ENCODE results near the gene RBBP5. TPM values are rescaled to one million over a fixed set of nuclear protein-coding genes. Genes with fewer than 3 reads are reported as not detected.
"Not testable (repeated sequence)": the region's sequence is repeated elsewhere in the genome, so short reads cannot be mapped to it uniquely, and the experiment has no call there.

RBBP5 gene
- total RNA-seq, 2 experiments from 2014 or later, result 14.8 to 15.6 TPM

DNA sequence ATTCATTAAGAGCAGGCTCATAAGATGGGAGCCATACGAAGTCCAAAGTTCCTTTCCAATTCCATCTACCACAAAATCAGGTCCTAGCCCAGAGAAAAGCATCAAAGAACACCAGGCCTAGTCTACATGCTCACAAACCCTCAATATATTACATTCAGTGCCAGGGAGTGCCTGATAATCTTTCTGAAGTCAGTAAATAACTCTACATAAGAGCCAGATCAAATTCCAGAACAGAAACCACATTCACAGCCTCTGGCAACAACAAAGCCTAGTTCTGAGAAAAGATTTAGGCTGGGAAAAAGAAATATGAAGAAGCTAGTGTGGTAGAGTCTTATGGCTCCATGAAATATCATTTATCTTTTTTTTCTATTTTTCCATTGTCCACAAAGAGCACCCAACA is 40.5 kb upstream of the RBBP5 start:
- Histone ChIP-seq H3K27me3 (ENCODE audit: control insufficient read depth in 1 of 2, insufficient read depth in 2 of 2, low read length in 2 of 2) (no peaks in the 10 kb centered on the region), H3K9me3 (ENCODE audit: control insufficient read depth in 1 of 2, insufficient read depth in 1 of 2, low read length in 2 of 2) (no peaks in the 10 kb centered on the region), H3K4me3 (ENCODE audit: low read length) (no peak overlapping the region), H3K4me1 (ENCODE audit: insufficient read depth, low read length) (no peaks in the 10 kb centered on the region), H3K27ac (ENCODE audit: low read depth in 1 of 2, low read length in 2 of 2) (no peak overlapping the region), H3K36me3 (ENCODE audit: insufficient read depth, low read length) (peaks cover 80% of the 10 kb centered on the region)
- ChIA-PET CTCF (no interaction called here), POLR2A (no interaction called here)
- H3K9me3 Mint-ChIP-seq, result peaks cover 3% of the 10 kb centered on the region
- intact Hi-C loops (cut with DNase I, micrococcal nuclease), result no loop called here
- TF ChIP-seq, protein P1, sequence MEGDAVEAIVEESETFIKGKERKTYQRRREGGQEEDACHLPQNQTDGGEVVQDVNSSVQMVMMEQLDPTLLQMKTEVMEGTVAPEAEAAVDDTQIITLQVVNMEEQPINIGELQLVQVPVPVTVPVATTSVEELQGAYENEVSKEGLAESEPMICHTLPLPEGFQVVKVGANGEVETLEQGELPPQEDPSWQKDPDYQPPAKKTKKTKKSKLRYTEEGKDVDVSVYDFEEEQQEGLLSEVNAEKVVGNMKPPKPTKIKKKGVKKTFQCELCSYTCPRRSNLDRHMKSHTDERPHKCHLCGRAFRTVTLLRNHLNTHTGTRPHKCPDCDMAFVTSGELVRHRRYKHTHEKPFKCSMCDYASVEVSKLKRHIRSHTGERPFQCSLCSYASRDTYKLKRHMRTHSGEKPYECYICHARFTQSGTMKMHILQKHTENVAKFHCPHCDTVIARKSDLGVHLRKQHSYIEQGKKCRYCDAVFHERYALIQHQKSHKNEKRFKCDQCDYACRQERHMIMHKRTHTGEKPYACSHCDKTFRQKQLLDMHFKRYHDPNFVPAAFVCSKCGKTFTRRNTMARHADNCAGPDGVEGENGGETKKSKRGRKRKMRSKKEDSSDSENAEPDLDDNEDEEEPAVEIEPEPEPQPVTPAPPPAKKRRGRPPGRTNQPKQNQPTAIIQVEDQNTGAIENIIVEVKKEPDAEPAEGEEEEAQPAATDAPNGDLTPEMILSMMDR (IDR thresholded peaks at IDR 0.05), result no peak
- ATAC-seq (ENCODE audit: poor library complexity), result no peak
- H3K4me1 Mint-ChIP-seq (ENCODE audit: low read depth), result peaks cover 6% of the 10 kb centered on the region
- no peak for DNase-seq
- H3K4me3 Mint-ChIP-seq, result no peak overlapping the region
- H3K27ac Mint-ChIP-seq, result no peak overlapping the region
- H3K36me3 Mint-ChIP-seq (ENCODE audit: low read depth), result peaks cover 97% of the 10 kb centered on the region
- no peaks in the 10 kb centered on the region for H3K27me3 Mint-ChIP-seq

DNA sequence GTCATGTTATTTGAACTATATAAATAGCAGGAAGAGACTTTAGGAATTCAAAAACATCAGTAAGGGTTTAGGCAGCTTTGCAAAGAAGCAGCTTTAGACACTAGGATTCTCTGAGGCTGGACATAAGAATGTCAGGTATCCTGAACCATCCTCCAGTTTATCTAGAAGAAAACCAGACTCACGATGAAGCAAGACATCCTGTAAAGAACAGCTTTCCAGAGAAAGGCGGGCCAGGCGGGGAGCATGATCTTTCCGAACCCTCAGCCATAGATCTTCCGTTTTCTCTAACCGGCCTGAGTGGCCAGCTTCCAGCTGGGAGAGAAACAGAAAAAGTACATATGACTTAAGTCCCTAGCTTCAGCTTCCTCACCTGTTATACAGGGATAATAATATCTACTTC is 39.3 kb upstream of the RBBP5 start:
- peaks cover 97% of the 10 kb centered on the region for H3K36me3 Mint-ChIP-seq (ENCODE audit: low read depth)
- H3K4me1 Mint-ChIP-seq (ENCODE audit: low read depth), result no peaks in the 10 kb centered on the region
- H3K4me3 Mint-ChIP-seq, result no peak overlapping the region
- H3K27me3 Mint-ChIP-seq, result no peaks in the 10 kb centered on the region
- Histone ChIP-seq H3K4me1 (ENCODE audit: insufficient read depth, low read length) (no peaks in the 10 kb centered on the region), H3K4me3 (ENCODE audit: low read length) (no peak overlapping the region), H3K27ac (ENCODE audit: low read depth in 1 of 2, low read length in 2 of 2) (no peak overlapping the region), H3K27me3 (ENCODE audit: control insufficient read depth in 1 of 2, insufficient read depth in 2 of 2, low read length in 2 of 2) (no peaks in the 10 kb centered on the region), H3K9me3 (ENCODE audit: control insufficient read depth in 1 of 2, insufficient read depth in 1 of 2, low read length in 2 of 2) (peaks cover under 1 to 2% of the 10 kb centered on the region in 2 experiments), H3K36me3 (ENCODE audit: insufficient read depth, low read length) (peaks cover 83% of the 10 kb centered on the region)
- no peak overlapping the region for H3K27ac Mint-ChIP-seq
- ATAC-seq (ENCODE audit: poor library complexity) (no peak), DNase-seq (no peak)
- peaks cover 3% of the 10 kb centered on the region for H3K9me3 Mint-ChIP-seq
- TF ChIP-seq, protein P1 (IDR thresholded peaks at IDR 0.05), result no peak
- POLR2A ChIA-PET, result no interaction called here
- intact Hi-C loops (cut with DNase I, micrococcal nuclease), result no loop called here
- CTCF ChIA-PET, result no interaction called here

DNA sequence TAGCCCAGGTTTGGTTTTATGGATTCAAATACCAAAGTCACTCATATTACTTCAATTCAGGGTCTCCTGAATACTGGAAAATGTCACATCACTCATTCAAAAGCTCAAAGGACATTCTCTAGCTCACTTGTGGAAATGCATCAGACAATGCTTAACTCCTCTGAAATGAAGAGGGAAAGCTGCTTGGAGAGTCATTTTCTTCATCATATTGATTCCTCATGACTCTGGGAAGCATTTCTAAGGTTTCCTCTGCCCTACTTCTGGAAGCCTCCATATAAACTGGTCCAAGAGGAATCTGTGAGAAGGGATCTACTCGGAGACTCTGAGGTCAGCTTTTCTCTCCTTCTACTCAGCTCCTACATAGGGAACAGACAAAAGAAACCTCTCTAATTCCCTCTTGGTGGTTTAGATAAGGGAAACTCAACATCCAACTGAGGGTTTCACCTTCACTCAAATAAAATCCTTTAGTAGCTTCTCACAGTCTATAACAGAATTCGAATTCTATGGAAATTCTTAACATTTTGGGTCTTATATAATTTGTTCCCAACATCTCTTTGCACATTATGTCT is 36.4 kb upstream of the RBBP5 start:
- intact Hi-C loops (cut with DNase I, micrococcal nuclease), result no loop called here
- ATAC-seq (ENCODE audit: poor library complexity) (no peak), DNase-seq (no peak)
- peaks cover 5% of the 10 kb centered on the region for H3K9me3 Mint-ChIP-seq
- H3K4me1 ChIP-seq (ENCODE audit: insufficient read depth, low read length), result no peaks in the 10 kb centered on the region
- ChIA-PET CTCF (no interaction called here), POLR2A (no interaction called here)
- no peak overlapping the region for H3K27ac ChIP-seq (ENCODE audit: low read depth in 1 of 2, low read length in 2 of 2)
- H3K9me3 ChIP-seq (ENCODE audit: control insufficient read depth in 1 of 2, insufficient read depth in 1 of 2, low read length in 2 of 2), result peaks cover 5 to 8% of the 10 kb centered on the region in 2 experiments
- TF ChIP-seq, protein P1 (IDR thresholded peaks at IDR 0.05), result no peak
- no peaks in the 10 kb centered on the region for H3K4me1 Mint-ChIP-seq (ENCODE audit: low read depth)
- H3K36me3 Mint-ChIP-seq (ENCODE audit: low read depth), result peaks cover 100% of the 10 kb centered on the region
- no peak overlapping the region for H3K4me3 Mint-ChIP-seq
- peaks cover 89% of the 10 kb centered on the region for H3K36me3 ChIP-seq (ENCODE audit: insufficient read depth, low read length)
- H3K4me3 ChIP-seq (ENCODE audit: low read length), result no peak overlapping the region
- no peak overlapping the region for H3K27ac Mint-ChIP-seq
- no peaks in the 10 kb centered on the region for H3K27me3 ChIP-seq (ENCODE audit: control insufficient read depth in 1 of 2, insufficient read depth in 2 of 2, low read length in 2 of 2)
- H3K27me3 Mint-ChIP-seq, result no peaks in the 10 kb centered on the region

DNA sequence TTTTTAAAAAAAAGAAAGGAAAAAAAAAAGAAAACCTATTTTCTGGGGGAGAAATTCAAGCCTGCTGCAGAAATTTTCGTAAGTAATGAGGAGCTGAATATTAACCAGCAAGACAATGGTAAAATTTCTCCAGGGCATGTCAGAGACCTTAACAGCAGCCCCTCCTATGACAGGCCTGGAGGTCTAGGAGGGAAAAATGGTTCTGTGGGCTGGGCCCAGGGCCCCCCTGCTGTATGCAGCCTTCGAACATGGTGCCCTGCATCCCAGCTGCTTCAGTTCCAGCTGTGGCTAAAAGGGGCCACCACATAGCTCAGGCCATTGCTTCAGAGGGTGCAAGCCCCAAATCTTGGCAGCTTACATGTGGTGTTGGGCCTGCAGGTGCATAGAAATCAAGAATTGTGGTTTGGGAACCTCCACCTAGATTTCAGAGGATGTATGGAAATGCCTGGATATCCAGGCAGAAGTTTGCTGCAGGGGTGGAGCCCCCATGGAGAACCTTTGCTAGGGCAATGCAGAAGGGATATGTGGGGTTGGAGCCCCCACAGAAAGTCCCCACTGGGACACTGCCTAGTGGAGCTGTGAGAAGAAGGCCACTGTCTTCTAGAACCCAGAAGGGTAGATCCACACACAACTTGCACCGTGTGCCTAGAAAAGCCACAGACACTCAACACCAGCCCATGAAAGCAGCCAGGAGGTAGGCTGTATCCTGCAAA is 34.0 kb upstream of the RBBP5 start:
- peaks cover 88% of the 10 kb centered on the region for H3K36me3 Mint-ChIP-seq (ENCODE audit: low read depth)
- H3K36me3 ChIP-seq (ENCODE audit: insufficient read depth, low read length), result peaks cover 76% of the 10 kb centered on the region
- POLR2A ChIA-PET, result interaction anchor here (0.7 kb wide), 1 partner anchor 14 kb away, joined by 4 read pairs; no protein-coding TSS in a partner anchor
- H3K27ac ChIP-seq (ENCODE audit: low read depth in 1 of 2, low read length in 2 of 2); ATAC-seq (ENCODE audit: poor library complexity); H3K27me3 ChIP-seq (ENCODE audit: control insufficient read depth in 1 of 2, insufficient read depth in 2 of 2, low read length in 2 of 2); H3K9me3 Mint-ChIP-seq; H3K27me3 Mint-ChIP-seq; H3K27ac Mint-ChIP-seq; CTCF ChIA-PET; H3K9me3 ChIP-seq (ENCODE audit: control insufficient read depth in 1 of 2, insufficient read depth in 1 of 2, low read length in 2 of 2); H3K4me1 ChIP-seq (ENCODE audit: insufficient read depth, low read length); H3K4me3 ChIP-seq (ENCODE audit: low read length); H3K4me3 Mint-ChIP-seq; H3K4me1 Mint-ChIP-seq (ENCODE audit: low read depth); DNase-seq; intact Hi-C loops (cut with DNase I, micrococcal nuclease): not testable (repeated sequence)

All from CD4-positive, alpha-beta T cell (primary cell).